ENCODE results near the gene PAM. TPM values are rescaled to one million over a fixed set of nuclear protein-coding genes. Genes with fewer than 3 reads are reported as not detected.

PAM gene
- total and polyA plus RNA-seq, 2 of the 13 experiments (the other 11 are each of a cell fraction or from before 2014, with no cell fraction given): 20.2 to 79.1 TPM

- TF ChIP-seq NONO (IDR thresholded peaks at IDR 0.05) (no peak), NONO (CRISPR knock-in tag; conservative IDR thresholded peaks at IDR 0.05) (peak; percentile 45), POGZ (CRISPR knock-in tag; IDR thresholded peaks at IDR 0.05) (peak; percentile 82), GFI1 (CRISPR knock-in tag; IDR thresholded peaks at IDR 0.05; ENCODE audit: borderline replicate concordance) (peak; percentile 78; the same call in 1 of the 2 replicates), KDM5B (CRISPR knock-in tag; IDR thresholded peaks at IDR 0.05; ENCODE audit: borderline replicate concordance) (no peak), GMEB2 (CRISPR knock-in tag; IDR thresholded peaks at IDR 0.05; ENCODE audit: low read depth) (no peak), ZMYM4 (CRISPR knock-in tag; IDR thresholded peaks at IDR 0.05) (peak; percentile 85), ZNF234 (CRISPR knock-in tag; conservative IDR thresholded peaks at IDR 0.05) (no peak), ZNF709 (CRISPR knock-in tag; IDR thresholded peaks at IDR 0.05) (no peak), NR2F2 (IDR thresholded peaks at IDR 0.05; ENCODE audit: borderline replicate concordance, low read depth) (peak; percentile 77), NCOR1 (IDR thresholded peaks at IDR 0.05; ENCODE audit: borderline replicate concordance, low read length) (no peak), ZSCAN29 (CRISPR knock-in tag; conservative IDR thresholded peaks at IDR 0.05) (0 out of 2 replicates have a peak, but pooled peaks have one; percentile 24), ZNF766 (CRISPR knock-in tag; IDR thresholded peaks at IDR 0.05; ENCODE audit: borderline replicate concordance) (0 out of 2 replicates have a peak, but pooled peaks have one; percentile 33), ISL2 (CRISPR knock-in tag; IDR thresholded peaks at IDR 0.05) (0 out of 2 replicates have a peak, but pooled peaks have one; percentile 30), HDAC1 (CRISPR knock-in tag; IDR thresholded peaks at IDR 0.05) (peak; percentile 69; the same call in 1 of the 2 replicates), FOXJ3 (CRISPR knock-in tag; IDR thresholded peaks at IDR 0.05; ENCODE audit: borderline replicate concordance) (peak; percentile 61; the same call in 1 of the 2 replicates), STAG1 (CRISPR knock-in tag; IDR thresholded peaks at IDR 0.05) (no peak), ZNF703 (CRISPR knock-in tag; IDR thresholded peaks at IDR 0.05; ENCODE audit: borderline replicate concordance) (no peak)
- TF ChIP-seq, protein P1, sequence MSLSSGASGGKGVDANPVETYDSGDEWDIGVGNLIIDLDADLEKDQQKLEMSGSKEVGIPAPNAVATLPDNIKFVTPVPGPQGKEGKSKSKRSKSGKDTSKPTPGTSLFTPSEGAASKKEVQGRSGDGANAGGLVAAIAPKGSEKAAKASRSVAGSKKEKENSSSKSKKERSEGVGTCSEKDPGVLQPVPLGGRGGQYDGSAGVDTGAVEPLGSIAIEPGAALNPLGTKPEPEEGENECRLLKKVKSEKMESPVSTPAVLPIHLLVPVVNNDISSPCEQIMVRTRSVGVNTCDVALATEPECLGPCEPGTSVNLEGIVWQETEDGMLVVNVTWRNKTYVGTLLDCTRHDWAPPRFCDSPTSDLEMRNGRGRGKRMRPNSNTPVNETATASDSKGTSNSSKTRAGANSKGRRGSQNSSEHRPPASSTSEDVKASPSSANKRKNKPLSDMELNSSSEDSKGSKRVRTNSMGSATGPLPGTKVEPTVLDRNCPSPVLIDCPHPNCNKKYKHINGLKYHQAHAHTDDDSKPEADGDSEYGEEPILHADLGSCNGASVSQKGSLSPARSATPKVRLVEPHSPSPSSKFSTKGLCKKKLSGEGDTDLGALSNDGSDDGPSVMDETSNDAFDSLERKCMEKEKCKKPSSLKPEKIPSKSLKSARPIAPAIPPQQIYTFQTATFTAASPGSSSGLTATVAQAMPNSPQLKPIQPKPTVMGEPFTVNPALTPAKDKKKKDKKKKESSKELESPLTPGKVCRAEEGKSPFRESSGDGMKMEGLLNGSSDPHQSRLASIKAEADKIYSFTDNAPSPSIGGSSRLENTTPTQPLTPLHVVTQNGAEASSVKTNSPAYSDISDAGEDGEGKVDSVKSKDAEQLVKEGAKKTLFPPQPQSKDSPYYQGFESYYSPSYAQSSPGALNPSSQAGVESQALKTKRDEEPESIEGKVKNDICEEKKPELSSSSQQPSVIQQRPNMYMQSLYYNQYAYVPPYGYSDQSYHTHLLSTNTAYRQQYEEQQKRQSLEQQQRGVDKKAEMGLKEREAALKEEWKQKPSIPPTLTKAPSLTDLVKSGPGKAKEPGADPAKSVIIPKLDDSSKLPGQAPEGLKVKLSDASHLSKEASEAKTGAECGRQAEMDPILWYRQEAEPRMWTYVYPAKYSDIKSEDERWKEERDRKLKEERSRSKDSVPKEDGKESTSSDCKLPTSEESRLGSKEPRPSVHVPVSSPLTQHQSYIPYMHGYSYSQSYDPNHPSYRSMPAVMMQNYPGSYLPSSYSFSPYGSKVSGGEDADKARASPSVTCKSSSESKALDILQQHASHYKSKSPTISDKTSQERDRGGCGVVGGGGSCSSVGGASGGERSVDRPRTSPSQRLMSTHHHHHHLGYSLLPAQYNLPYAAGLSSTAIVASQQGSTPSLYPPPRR (CRISPR knock-in tag; IDR thresholded peaks at IDR 0.05; ENCODE audit: borderline replicate concordance): peak; percentile 85; the same call in 1 of the 2 replicates
- TF ChIP-seq, protein P2, sequence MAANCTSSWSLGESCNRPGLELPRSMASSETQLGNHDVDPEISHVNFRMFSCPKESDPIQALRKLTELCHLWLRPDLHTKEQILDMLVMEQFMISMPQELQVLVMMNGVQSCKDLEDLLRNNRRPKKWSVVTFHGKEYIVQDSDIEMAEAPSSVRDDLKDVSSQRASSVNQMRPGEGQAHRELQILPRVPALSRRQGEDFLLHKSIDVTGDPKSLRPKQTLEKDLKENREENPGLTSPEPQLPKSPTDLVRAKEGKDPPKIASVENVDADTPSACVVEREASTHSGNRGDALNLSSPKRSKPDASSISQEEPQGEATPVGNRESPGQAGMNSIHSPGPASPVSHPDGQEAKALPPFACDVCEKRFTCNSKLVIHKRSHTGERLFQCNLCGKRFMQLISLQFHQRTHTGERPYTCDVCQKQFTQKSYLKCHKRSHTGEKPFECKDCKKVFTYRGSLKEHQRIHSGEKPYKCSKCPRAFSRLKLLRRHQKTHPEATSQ (CRISPR knock-in tag; IDR thresholded peaks at IDR 0.05; ENCODE audit: borderline replicate concordance): no peak
- TF ChIP-seq, protein P3, sequence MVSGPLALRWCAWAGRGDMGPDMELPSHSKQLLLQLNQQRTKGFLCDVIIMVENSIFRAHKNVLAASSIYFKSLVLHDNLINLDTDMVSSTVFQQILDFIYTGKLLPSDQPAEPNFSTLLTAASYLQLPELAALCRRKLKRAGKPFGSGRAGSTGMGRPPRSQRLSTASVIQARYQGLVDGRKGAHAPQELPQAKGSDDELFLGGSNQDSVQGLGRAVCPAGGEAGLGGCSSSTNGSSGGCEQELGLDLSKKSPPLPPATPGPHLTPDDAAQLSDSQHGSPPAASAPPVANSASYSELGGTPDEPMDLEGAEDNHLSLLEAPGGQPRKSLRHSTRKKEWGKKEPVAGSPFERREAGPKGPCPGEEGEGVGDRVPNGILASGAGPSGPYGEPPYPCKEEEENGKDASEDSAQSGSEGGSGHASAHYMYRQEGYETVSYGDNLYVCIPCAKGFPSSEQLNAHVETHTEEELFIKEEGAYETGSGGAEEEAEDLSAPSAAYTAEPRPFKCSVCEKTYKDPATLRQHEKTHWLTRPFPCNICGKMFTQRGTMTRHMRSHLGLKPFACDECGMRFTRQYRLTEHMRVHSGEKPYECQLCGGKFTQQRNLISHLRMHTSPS (CRISPR knock-in tag; IDR thresholded peaks at IDR 0.05; ENCODE audit: low read depth): no peak
These were observed 40.9 kb downstream of the PAM start (continued) for GRCh38 chr5:102796009-102796408.
